Measurements from ENCODE around the gene MATR3.

MATR3 gene

GRCh38 chr5:139361835-139362429 is 68.4 kb downstream of the MATR3 start:
- DNase-seq, result no peak

- no peak for DNase-seq
Observed at GRCh38 chr5:139363937-139364336, 70.4 kb downstream of the MATR3 start.

GRCh38 chr5:139364466-139364865 is 70.9 kb downstream of the MATR3 start:
- DNase-seq, result no peak

- no peak for DNase-seq
Observed at GRCh38 chr5:139368613-139369012, 75.1 kb downstream of the MATR3 start.

- no peak for DNase-seq
Observed at GRCh38 chr5:139369181-139369580, 75.6 kb downstream of the MATR3 start.

GRCh38 chr5:139371482-139372435 is 78.2 kb downstream of the MATR3 start:
- no peak for DNase-seq

- DNase-seq, result no peak
Observed at GRCh38 chr5:139374909-139375308, 81.4 kb downstream of the MATR3 start.

GRCh38 chr5:139376364-139376763 is 82.8 kb downstream of the MATR3 start:
- DNase-seq, result no peak

- no peak for DNase-seq
Observed at GRCh38 chr5:139377226-139377625, 83.7 kb downstream of the MATR3 start.

- DNase-seq, result no peak
Observed at GRCh38 chr5:139378101-139378825, 84.7 kb downstream of the MATR3 start.

GRCh38 chr5:139378941-139379361 is 85.4 kb downstream of the MATR3 start:
- no peak for DNase-seq

- no peak for DNase-seq
Observed at GRCh38 chr5:139379626-139380449, 86.3 kb downstream of the MATR3 start.

All from NCI-H2029 treated with DMSO at 0.1 percent for 48 hours (cell line).